Right atrium auricular region (tissue), 2 donors: ENCODE results near the gene RNU6-1. TPM values are rescaled to one million over a fixed set of nuclear protein-coding genes. Genes with fewer than 3 reads are reported as not detected.

Experiments used
- DNase-seq: peaks from one replicate; pipeline ENCODE4 v3.0.0-alpha.2; 2019; ENCODE audit warnings: low spot score
- H3K27ac ChIP-seq, 2 donors: fragments of 200-600 bp; sonication (generic); 1 replicate in 1 of 2; 2 replicates in 1 of 2; pipeline ENCODE4 v1.5.1; 2016 to 2019
- H3K27me3 ChIP-seq, 2 donors: fragments of 200-600 bp; sonication (generic); one replicate each; pipeline versions ENCODE4 v1.5.1 to v1.6.0; 2017 to 2019
- H3K36me3 ChIP-seq: fragments of 200-600 bp; sonication (generic); one replicate; pipeline ENCODE4 v1.5.1; 2016
- H3K4me1 ChIP-seq, 2 donors: fragments of 200-600 bp; sonication (generic); one replicate each; pipeline versions ENCODE4 v1.5.1 to v1.6.0; 2017 to 2019
- H3K4me3 ChIP-seq, 2 donors: fragments of 200-600 bp; sonication (generic); 1 replicate in 1 of 2; 2 replicates in 1 of 2; pipeline ENCODE4 v1.5.1; 2017 to 2019; ENCODE audit warnings: mild to moderate bottlenecking in 1 of 2, moderate library complexity in 1 of 2
- H3K9me3 ChIP-seq, 2 donors: fragments of 200-600 bp; sonication (generic); one replicate each; pipeline ENCODE4 v1.5.1; 2019
- CTCF ChIP-seq, 2 donors: fragments of 200-600 bp; sonication (generic); IDR thresholded peaks; one replicate each; pipeline ENCODE4 v1.5.1; 2019; ENCODE audit warnings: antibody characterized with exemption in 2 of 2
- total RNA-seq, 2 donors: library from RNA; depleted of rRNA; stranded (reverse); fragments of >200 nt; gene quantifications; one replicate each; pipeline ENCODE4 v1.1.0, GENCODE V29; 2016

RNU6-1 gene
- total RNA-seq, 2 donors from 2014 or later: not detected

GRCh38 chr15:67855842-67856241 is 16.0 kb upstream of the RNU6-1 start:
- Histone ChIP-seq H3K27me3 (no peaks in the 10 kb centered on the region), H3K36me3 (no peaks in the 10 kb centered on the region), H3K4me3 (no peak overlapping the region), H3K27ac (no peak overlapping the region), H3K9me3 (no peaks in the 10 kb centered on the region), H3K4me1 (no peaks in the 10 kb centered on the region)
- no peak for DNase-seq
- no peak for TF ChIP-seq CTCF (IDR thresholded peaks at IDR 0.05)

GRCh38 chr15:67854358-67854757 is 14.5 kb upstream of the RNU6-1 start:
- no peaks in the 10 kb centered on the region for H3K4me1 ChIP-seq
- H3K4me3 ChIP-seq: no peak overlapping the region
- H3K27me3 ChIP-seq: no peaks in the 10 kb centered on the region
- H3K9me3 ChIP-seq: no peaks in the 10 kb centered on the region
- no peak for DNase-seq
- H3K27ac ChIP-seq: no peak overlapping the region
- H3K36me3 ChIP-seq: no peaks in the 10 kb centered on the region
- TF ChIP-seq CTCF (IDR thresholded peaks at IDR 0.05): no peak

GRCh38 chr15:67853454-67853853 is 13.6 kb upstream of the RNU6-1 start:
- no peak overlapping the region for H3K4me3 ChIP-seq
- DNase-seq: no peak
- no peak for TF ChIP-seq CTCF (IDR thresholded peaks at IDR 0.05)
- no peaks in the 10 kb centered on the region for H3K36me3 ChIP-seq
- no peaks in the 10 kb centered on the region for H3K4me1 ChIP-seq
- H3K27me3 ChIP-seq: no peaks in the 10 kb centered on the region
- H3K9me3 ChIP-seq: no peaks in the 10 kb centered on the region
- H3K27ac ChIP-seq: no peak overlapping the region

GRCh38 chr15:67852418-67852817 is 12.6 kb upstream of the RNU6-1 start:
- Histone ChIP-seq H3K4me3 (no peak overlapping the region), H3K27me3 (no peaks in the 10 kb centered on the region), H3K36me3 (no peaks in the 10 kb centered on the region), H3K9me3 (no peaks in the 10 kb centered on the region), H3K27ac (no peak overlapping the region), H3K4me1 (no peaks in the 10 kb centered on the region)
- DNase-seq: no peak
- no peak for TF ChIP-seq CTCF (IDR thresholded peaks at IDR 0.05)

- H3K4me1 ChIP-seq: no peaks in the 10 kb centered on the region
- H3K4me3 ChIP-seq: no peak overlapping the region
- no peaks in the 10 kb centered on the region for H3K27me3 ChIP-seq
- no peaks in the 10 kb centered on the region for H3K9me3 ChIP-seq
- DNase-seq: no peak
- no peak for TF ChIP-seq CTCF (IDR thresholded peaks at IDR 0.05)
- H3K36me3 ChIP-seq: no peaks in the 10 kb centered on the region
- H3K27ac ChIP-seq: no peak overlapping the region
These were observed 11.2 kb upstream of the RNU6-1 start for GRCh38 chr15:67850994-67851571.

- H3K4me1 ChIP-seq: no peaks in the 10 kb centered on the region
- H3K9me3 ChIP-seq: no peaks in the 10 kb centered on the region
- H3K36me3 ChIP-seq: no peaks in the 10 kb centered on the region
- no peak overlapping the region for H3K27ac ChIP-seq
- H3K4me3 ChIP-seq: no peak overlapping the region
- no peak for DNase-seq
- TF ChIP-seq CTCF (IDR thresholded peaks at IDR 0.05): no peak
- H3K27me3 ChIP-seq: no peaks in the 10 kb centered on the region
These were observed 10.5 kb upstream of the RNU6-1 start for GRCh38 chr15:67850336-67850735.
